ENCODE results near the gene KLK4.

DNA sequence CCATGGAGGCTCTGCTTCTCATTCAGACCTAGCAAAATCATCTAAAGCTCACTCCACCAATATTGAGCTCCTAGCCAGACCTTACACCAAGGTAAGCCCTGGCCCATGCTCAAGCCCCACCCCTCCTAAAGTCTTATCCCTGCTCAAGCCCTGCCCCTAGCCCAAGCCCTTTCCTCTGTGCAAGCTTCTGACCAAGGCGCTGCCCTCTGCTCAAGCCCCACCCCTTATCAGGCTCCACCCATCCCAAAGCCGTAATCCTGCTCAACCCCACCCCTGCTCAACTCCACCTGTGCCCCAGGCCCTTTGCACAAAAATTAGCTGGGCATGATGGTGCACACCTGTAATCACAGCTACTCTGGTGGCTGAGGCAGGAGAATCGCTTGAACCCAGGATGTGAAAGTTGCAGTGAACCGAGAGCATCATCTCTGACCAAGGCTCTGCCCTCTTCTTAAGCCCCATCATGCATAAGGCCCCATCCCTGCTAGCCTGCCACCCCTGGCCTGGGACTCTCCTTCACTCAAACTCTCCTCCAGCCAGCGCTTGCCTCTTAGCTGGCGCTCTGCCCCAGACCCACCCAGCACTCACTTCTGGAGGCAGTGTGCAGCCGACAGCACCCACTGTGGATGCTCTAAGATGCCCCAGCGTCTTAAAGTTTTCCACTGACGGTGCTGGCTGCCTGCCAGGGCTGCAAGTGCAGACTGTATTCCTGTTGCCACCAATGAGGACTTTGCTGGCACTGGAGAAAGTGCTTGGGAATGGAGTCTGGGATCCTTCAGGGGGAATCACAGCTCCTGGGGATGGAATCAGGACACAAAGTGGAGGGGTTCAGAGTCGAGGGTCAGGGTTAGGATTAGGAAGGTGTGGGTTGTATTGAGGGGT is 16.5 kb downstream of the KLK4 start:
- TF ChIP-seq, protein P1, sequence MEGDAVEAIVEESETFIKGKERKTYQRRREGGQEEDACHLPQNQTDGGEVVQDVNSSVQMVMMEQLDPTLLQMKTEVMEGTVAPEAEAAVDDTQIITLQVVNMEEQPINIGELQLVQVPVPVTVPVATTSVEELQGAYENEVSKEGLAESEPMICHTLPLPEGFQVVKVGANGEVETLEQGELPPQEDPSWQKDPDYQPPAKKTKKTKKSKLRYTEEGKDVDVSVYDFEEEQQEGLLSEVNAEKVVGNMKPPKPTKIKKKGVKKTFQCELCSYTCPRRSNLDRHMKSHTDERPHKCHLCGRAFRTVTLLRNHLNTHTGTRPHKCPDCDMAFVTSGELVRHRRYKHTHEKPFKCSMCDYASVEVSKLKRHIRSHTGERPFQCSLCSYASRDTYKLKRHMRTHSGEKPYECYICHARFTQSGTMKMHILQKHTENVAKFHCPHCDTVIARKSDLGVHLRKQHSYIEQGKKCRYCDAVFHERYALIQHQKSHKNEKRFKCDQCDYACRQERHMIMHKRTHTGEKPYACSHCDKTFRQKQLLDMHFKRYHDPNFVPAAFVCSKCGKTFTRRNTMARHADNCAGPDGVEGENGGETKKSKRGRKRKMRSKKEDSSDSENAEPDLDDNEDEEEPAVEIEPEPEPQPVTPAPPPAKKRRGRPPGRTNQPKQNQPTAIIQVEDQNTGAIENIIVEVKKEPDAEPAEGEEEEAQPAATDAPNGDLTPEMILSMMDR (IDR thresholded peaks at IDR 0.05; ENCODE audit: low read depth, low read length) = no peak
- TF ChIP-seq POLR2A (IDR thresholded peaks at IDR 0.05; ENCODE audit: extremely low read depth, insufficient read length) = no peak
